MM.1S (cell line): Measurements from ENCODE around the gene TMEM14B.

ENCODE experiments used
- DNase-seq: peaks from one replicate; pipeline ENCODE4 v3.0.0-alpha.2; 2015
- H2AFZ ChIP-seq: fragments of 300-600 bp; sonication (generic); 2 replicates; pipeline ENCODE4 v1.6.0; 2016; ENCODE audit warnings: antibody characterized with exemption, low read length
- H3F3A ChIP-seq: fragments of 300-600 bp; sonication (generic); 2 replicates; pipeline ENCODE4 v1.6.1; 2016; ENCODE audit warnings: mild to moderate bottlenecking, antibody characterized with exemption, low read length, moderate library complexity, mixed read lengths; ENCODE audit not compliant: insufficient read depth
- H3K27ac ChIP-seq: fragments of 300-600 bp; sonication (generic); 2 replicates; pipeline ENCODE4 v1.5.1; 2016; ENCODE audit warnings: mild to moderate bottlenecking, low read length
- H3K27me3 ChIP-seq: fragments of 300-600 bp; sonication (generic); replicated peaks from 2 replicates; pipeline ENCODE4 v1.6.0; 2016; ENCODE audit warnings: low read length; ENCODE audit not compliant: insufficient read depth
- H3K36me3 ChIP-seq: fragments of 300-600 bp; sonication (generic); replicated peaks from 2 replicates; pipeline ENCODE4 v1.6.1; 2016; ENCODE audit warnings: mild to moderate bottlenecking, low read length, mixed read lengths; ENCODE audit not compliant: insufficient read depth
- H3K4me1 ChIP-seq: fragments of 300-600 bp; sonication (generic); 2 replicates; pipeline ENCODE4 v1.6.1; 2016; ENCODE audit warnings: low read length, mixed read lengths
- H3K4me2 ChIP-seq: fragments of 300-600 bp; sonication (generic); 2 replicates; pipeline ENCODE4 v1.6.0; 2016; ENCODE audit warnings: low read depth, low read length
- H3K4me3 ChIP-seq: fragments of 300-600 bp; sonication (generic); 2 replicates; pipeline ENCODE4 v1.5.1; 2016; ENCODE audit warnings: low read length, mixed read lengths
- H3K79me2 ChIP-seq: fragments of 300-600 bp; sonication (generic); 2 replicates; pipeline ENCODE4 v1.6.1; 2016; ENCODE audit warnings: mixed run types, low read length, mixed read lengths
- H3K9ac ChIP-seq: fragments of 300-600 bp; sonication (generic); 2 replicates; pipeline ENCODE4 v1.6.1; 2016; ENCODE audit warnings: low read length, mixed read lengths
- H3K9me2 ChIP-seq: fragments of 300-600 bp; sonication (generic); replicated peaks from 2 replicates; pipeline ENCODE4 v1.6.1; 2016; ENCODE audit warnings: mild to moderate bottlenecking, low read length, mixed read lengths; ENCODE audit not compliant: insufficient read depth
- H3K9me3 ChIP-seq: fragments of 300-600 bp; sonication (generic); replicated peaks from 2 replicates; pipeline ENCODE4 v1.6.1; 2016; ENCODE audit warnings: mild to moderate bottlenecking, low read length, mixed read lengths; ENCODE audit not compliant: insufficient read depth
- H4K20me1 ChIP-seq: fragments of 300-600 bp; sonication (generic); 2 replicates; pipeline ENCODE4 v1.6.1; 2016; ENCODE audit warnings: mild to moderate bottlenecking, low read length, moderate library complexity, mixed read lengths; ENCODE audit not compliant: insufficient read depth
- EZH2 ChIP-seq: fragments of 300-600 bp; sonication (generic); optimal IDR thresholded peaks from 2 replicates; pipeline ENCODE3; 2017; ENCODE audit warnings: low read depth, mild to moderate bottlenecking, antibody characterized with exemption, low read length, mixed read lengths
- EZH2phosphoT487 ChIP-seq: fragments of 300-600 bp; sonication (generic); IDR thresholded peaks from 2 replicates; pipeline ENCODE4 v1.6.1; 2018; ENCODE audit warnings: antibody characterized with exemption, low read length
- TF ChIP-seq, protein P1 (sequence below): fragments of 300-600 bp; sonication (generic); IDR thresholded peaks from 2 replicates; pipeline ENCODE4 v1.5.1; 2016; ENCODE audit warnings: antibody characterized with exemption, low read length, mixed read lengths

TMEM14B gene

DNA sequence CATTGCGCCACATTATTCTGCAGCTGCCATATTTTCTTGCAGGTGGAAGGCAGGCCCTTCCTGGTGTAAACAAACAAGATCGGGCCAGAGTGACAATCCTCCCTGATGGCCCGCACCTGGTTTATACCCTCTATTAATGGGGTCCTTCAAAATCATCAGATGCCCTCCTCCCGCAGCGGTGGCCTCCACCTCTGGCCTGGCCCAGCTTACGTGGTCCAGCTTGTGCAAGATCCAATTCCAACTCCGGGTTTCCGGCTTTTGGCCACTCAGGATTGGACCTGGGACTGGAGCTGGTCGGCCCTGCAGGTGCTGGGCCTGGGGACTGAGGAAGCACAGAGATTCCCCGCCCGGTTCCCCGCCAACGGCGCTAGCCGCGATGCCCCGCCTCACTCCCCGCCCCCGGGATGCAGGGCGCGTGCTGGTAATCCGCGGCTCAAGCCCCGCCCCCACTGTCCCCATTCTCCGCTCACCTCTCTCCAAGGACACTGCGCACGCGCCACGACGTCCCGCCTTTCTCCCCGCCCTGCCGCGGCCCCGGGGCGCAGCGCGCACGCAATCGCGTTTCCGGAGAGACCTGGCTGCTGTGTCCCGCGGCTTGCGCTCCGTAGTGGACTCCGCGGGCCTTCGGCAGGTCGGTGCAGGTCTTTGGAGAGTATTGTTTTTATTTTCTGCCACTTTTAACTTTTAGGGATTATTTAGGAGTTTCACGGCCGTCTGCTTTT, at the start of gene TMEM14B:
TMEM14B (plus strand) TSS at position 555 of the 722 bp plus-strand sequence. CDS start 1,441 bp downstream, outside the sequence.
- no peaks in the 10 kb centered on the region for H3K9me2 ChIP-seq
- H3F3A ChIP-seq, result no peaks in the 10 kb centered on the region
- H3K9ac ChIP-seq, result peak within 1 kb of the TSS; percentile 86
- H3K4me2 ChIP-seq, result peak within 1 kb of the TSS; percentile 91
- peak within 1 kb of the TSS; percentile 89 for H3K4me3 ChIP-seq
- no peak for TF ChIP-seq EZH2phosphoT487
- TF ChIP-seq, protein P1, sequence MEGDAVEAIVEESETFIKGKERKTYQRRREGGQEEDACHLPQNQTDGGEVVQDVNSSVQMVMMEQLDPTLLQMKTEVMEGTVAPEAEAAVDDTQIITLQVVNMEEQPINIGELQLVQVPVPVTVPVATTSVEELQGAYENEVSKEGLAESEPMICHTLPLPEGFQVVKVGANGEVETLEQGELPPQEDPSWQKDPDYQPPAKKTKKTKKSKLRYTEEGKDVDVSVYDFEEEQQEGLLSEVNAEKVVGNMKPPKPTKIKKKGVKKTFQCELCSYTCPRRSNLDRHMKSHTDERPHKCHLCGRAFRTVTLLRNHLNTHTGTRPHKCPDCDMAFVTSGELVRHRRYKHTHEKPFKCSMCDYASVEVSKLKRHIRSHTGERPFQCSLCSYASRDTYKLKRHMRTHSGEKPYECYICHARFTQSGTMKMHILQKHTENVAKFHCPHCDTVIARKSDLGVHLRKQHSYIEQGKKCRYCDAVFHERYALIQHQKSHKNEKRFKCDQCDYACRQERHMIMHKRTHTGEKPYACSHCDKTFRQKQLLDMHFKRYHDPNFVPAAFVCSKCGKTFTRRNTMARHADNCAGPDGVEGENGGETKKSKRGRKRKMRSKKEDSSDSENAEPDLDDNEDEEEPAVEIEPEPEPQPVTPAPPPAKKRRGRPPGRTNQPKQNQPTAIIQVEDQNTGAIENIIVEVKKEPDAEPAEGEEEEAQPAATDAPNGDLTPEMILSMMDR, result no peak
- no peak for TF ChIP-seq EZH2
- H3K36me3 ChIP-seq, result 0 out of 2 replicates have a peak, but pooled peaks cover 3% of the 10 kb centered on the region
- no peaks in the 10 kb centered on the region for H3K9me3 ChIP-seq
- no peaks in the 10 kb centered on the region for H4K20me1 ChIP-seq
- peaks cover 11% of the 10 kb centered on the region for H3K4me1 ChIP-seq
- H2AFZ ChIP-seq, result peak within 1 kb of the TSS; percentile 88
- DNase-seq, result peak; percentile 96
- peak within 1 kb of the TSS; percentile 45; the same call in 1 of the 2 replicates for H3K27ac ChIP-seq
- peaks cover 35% of the 10 kb centered on the region for H3K79me2 ChIP-seq
- no peaks in the 10 kb centered on the region for H3K27me3 ChIP-seq

DNA sequence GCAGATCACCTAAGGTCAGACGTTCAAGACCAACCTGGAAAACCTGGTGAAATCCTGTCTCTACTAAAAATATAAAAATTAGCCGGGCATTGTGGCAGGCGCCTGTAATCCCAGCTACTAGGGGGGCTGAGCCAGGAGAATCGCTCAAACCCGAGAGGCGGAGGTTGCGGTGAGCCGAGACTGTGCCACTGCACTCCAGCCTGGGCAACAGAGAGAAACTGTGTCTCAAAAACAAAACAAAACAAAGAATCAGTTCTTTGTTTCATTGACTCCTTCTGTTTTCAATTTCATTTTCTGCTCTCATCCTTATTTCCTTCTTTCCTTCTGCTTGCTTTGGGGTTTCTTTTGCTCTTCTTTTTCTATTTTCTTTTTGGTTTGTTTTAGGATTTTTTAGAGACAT, 33.6 kb upstream of the TMEM14B start:
- H3K79me2 ChIP-seq, result no peaks in the 10 kb centered on the region
- peak; percentile 45 for DNase-seq
- TF ChIP-seq EZH2phosphoT487 (no peak), EZH2 (no peak)
- no peaks in the 10 kb centered on the region for H3K9me3 ChIP-seq
- no peaks in the 10 kb centered on the region for H4K20me1 ChIP-seq
- H3F3A ChIP-seq, result peaks cover 17% of the 10 kb centered on the region
- no peaks in the 10 kb centered on the region for H3K9me2 ChIP-seq
- peaks cover 11% of the 10 kb centered on the region for H3K4me1 ChIP-seq
- peak overlapping the region; percentile 49 for H3K9ac ChIP-seq
- no peaks in the 10 kb centered on the region; the same call in 1 of the 2 replicates for H3K36me3 ChIP-seq
- peak overlapping the region; percentile 49 for H2AFZ ChIP-seq
- no peaks in the 10 kb centered on the region for H3K27me3 ChIP-seq
- peak overlapping the region; percentile 38 for H3K4me3 ChIP-seq
- peak overlapping the region; percentile 75; the same call in 1 of the 2 replicates for H3K27ac ChIP-seq
- peak overlapping the region; percentile 64; the same call in 1 of the 2 replicates for H3K4me2 ChIP-seq

DNA sequence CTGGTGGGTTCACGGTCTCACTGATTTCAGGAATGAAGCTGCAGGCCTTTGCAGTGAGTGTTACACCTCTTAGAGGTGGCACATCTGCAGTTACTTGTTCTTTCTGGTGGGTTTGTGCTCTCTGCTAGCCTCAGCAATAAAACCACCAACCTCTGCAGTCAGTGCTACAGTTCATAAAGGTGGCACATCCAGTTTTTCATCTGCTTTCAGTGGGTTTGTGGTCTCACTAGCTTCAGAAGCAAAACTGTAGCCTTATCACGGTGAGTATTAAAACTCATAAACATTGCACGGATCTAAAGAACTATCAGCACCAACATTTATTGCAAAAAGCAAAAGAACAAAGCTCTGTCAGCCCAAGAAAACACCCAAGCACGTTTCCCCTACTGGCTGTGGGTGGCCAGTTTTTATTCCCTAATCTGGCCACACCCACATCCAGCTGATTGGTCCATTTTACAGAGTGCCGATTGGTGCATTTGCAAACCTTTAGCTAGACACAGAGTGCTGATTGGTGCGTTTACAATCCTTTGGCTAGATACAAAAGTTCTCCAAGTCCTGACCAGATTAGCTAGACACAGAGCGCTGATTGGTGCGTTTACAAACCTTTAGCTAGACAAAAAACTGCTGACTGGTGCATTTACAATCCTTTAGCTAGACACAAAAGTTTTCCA, 28.2 kb upstream of the TMEM14B start:
- Histone ChIP-seq H3F3A (peaks cover 19% of the 10 kb centered on the region), H4K20me1 (no peaks in the 10 kb centered on the region), H3K27ac (no peak overlapping the region), H3K4me1 (peaks cover 5% of the 10 kb centered on the region; the same call in 1 of the 2 replicates), H3K79me2 (no peaks in the 10 kb centered on the region), H3K36me3 (no peaks in the 10 kb centered on the region), H3K4me2 (peak overlapping the region; percentile 71; the same call in 1 of the 2 replicates), H3K27me3 (no peaks in the 10 kb centered on the region), H3K9ac (no peak overlapping the region), H3K4me3 (no peak overlapping the region; the same call in 1 of the 2 replicates), H2AFZ (peak overlapping the region; percentile 80; the same call in 1 of the 2 replicates), H3K9me2 (no peaks in the 10 kb centered on the region), H3K9me3 (no peaks in the 10 kb centered on the region)
- TF ChIP-seq EZH2 (no peak), EZH2phosphoT487 (no peak)
- TF ChIP-seq, protein P1, result peak; percentile 6; the same call in 1 of the 2 replicates
- DNase-seq, result peak; percentile 31
